Ishikawa (cell line): ENCODE results near the gene TRIO.

Experiments
- CEBPB ChIP-seq: IDR thresholded peaks from 2 replicates; pipeline ENCODE4 v1.6.1; 2012
- CREB1 ChIP-seq: IDR thresholded peaks from 2 replicates; pipeline ENCODE4 v1.6.1; 2012; ENCODE audit warnings: low read depth
- EGR1 ChIP-seq: IDR thresholded peaks from 2 replicates; pipeline ENCODE4 v1.6.1; 2012
- EP300 ChIP-seq: IDR thresholded peaks from 2 replicates; pipeline ENCODE4 v1.6.1; 2012; ENCODE audit warnings: borderline replicate concordance
- MAX ChIP-seq: IDR thresholded peaks from 2 replicates; pipeline ENCODE4 v1.6.1; 2012
- NFIC ChIP-seq: IDR thresholded peaks from 2 replicates; pipeline ENCODE4 v1.6.1; 2012
- RAD21 ChIP-seq: IDR thresholded peaks from 2 replicates; pipeline ENCODE4 v1.6.1; 2012; ENCODE audit warnings: low read depth
- REST ChIP-seq: IDR thresholded peaks from 2 replicates; pipeline ENCODE4 v1.6.1; 2012; ENCODE audit warnings: low read depth, mild to moderate bottlenecking
- TAF1 ChIP-seq: IDR thresholded peaks from 2 replicates; pipeline ENCODE4 v1.6.1; 2012; ENCODE audit warnings: low read depth, mild to moderate bottlenecking
- TEAD4 ChIP-seq: IDR thresholded peaks from 2 replicates; pipeline ENCODE4 v1.6.1; 2012
- USF1 ChIP-seq: IDR thresholded peaks from 2 replicates; pipeline ENCODE4 v1.6.1; 2012
- YY1 ChIP-seq: IDR thresholded peaks from 2 replicates; pipeline ENCODE4 v1.6.1; 2012; ENCODE audit warnings: low read depth

- no peak for TF ChIP-seq CREB1
- no peak for TF ChIP-seq TAF1
- TF ChIP-seq EGR1 = no peak
- TF ChIP-seq RAD21 = no peak
- no peak for TF ChIP-seq NFIC
- TF ChIP-seq REST = no peak
- TF ChIP-seq EP300 = no peak
- TF ChIP-seq TEAD4 = no peak
- no peak for TF ChIP-seq USF1
- no peak for TF ChIP-seq YY1
- TF ChIP-seq CEBPB = no peak
- TF ChIP-seq MAX = no peak
These were observed 14.0 kb upstream of the TRIO start for GRCh38 chr5:14129123-14129522.
